ENCODE results near the gene ABCG4.

DNA sequence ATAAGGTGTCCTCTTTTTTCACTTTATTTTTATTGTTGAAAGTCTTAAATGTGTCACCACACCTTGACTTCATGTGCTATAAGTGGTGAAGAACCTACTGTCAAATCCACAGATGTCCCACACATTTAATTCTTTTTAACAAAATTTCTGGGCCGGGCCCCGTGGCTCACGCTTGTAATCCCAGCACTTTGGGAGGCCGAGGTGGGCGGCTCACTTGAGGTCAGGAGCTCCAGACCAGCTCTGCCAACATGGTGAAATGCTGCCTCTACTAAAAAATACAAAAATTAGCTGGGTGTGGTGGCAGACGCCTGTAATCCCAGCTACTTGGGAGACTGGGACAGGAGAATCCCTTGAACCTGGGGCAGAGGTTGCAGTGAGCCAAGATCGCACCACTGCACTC is 60.3 kb downstream of the ABCG4 start:
- TF ChIP-seq ZNF274 (IDR thresholded peaks at IDR 0.05; ENCODE audit: low read depth, low read length) (no peak), YY1 (IDR thresholded peaks at IDR 0.05; ENCODE audit: insufficient read depth, insufficient read length) (no peak), SUZ12 (IDR thresholded peaks at IDR 0.05; ENCODE audit: extremely low read depth, insufficient read depth, insufficient read length) (no peak)

Data from NT2/D1 (cell line).